ENCODE data around the gene TMEM109.

Gene TMEM109

GRCh38 chr11:60869451-60869825, 44.5 kb upstream of the TMEM109 start:
- H3K4me3 ChIP-seq (replicated peaks; ENCODE audit: low read depth, low read length) = no peak overlapping the region
- TF ChIP-seq CTCF (IDR thresholded peaks at IDR 0.05; ENCODE audit: low read depth, low read length, missing control alignments) = no peak
- no peak for DNase-seq (ENCODE audit: extremely low read depth, low read depth)

GRCh38 chr11:60870276-60870675, 43.7 kb upstream of the TMEM109 start:
- no peak for DNase-seq (ENCODE audit: extremely low read depth, low read depth)
- no peak overlapping the region for H3K4me3 ChIP-seq (replicated peaks; ENCODE audit: low read depth, low read length)
- no peak for TF ChIP-seq CTCF (IDR thresholded peaks at IDR 0.05; ENCODE audit: low read depth, low read length, missing control alignments)

- no peak for DNase-seq (ENCODE audit: extremely low read depth, low read depth)
- no peak overlapping the region for H3K4me3 ChIP-seq (replicated peaks; ENCODE audit: low read depth, low read length)
- no peak for TF ChIP-seq CTCF (IDR thresholded peaks at IDR 0.05; ENCODE audit: low read depth, low read length, missing control alignments)
Observed at GRCh38 chr11:60870733-60871377, 43.1 kb upstream of the TMEM109 start.

GRCh38 chr11:60871378-60872061, 42.4 kb upstream of the TMEM109 start:
- H3K4me3 ChIP-seq (replicated peaks; ENCODE audit: low read depth, low read length) = no peak overlapping the region
- TF ChIP-seq CTCF (IDR thresholded peaks at IDR 0.05; ENCODE audit: low read depth, low read length, missing control alignments) = no peak
- no peak for DNase-seq (ENCODE audit: extremely low read depth, low read depth)

- no peak for TF ChIP-seq CTCF (IDR thresholded peaks at IDR 0.05; ENCODE audit: low read depth, low read length, missing control alignments)
- peak; percentile 31 for DNase-seq (ENCODE audit: extremely low read depth, low read depth)
- H3K4me3 ChIP-seq (replicated peaks; ENCODE audit: low read depth, low read length) = no peak overlapping the region
Observed at GRCh38 chr11:60872124-60872960, 41.6 kb upstream of the TMEM109 start.

- H3K4me3 ChIP-seq (replicated peaks; ENCODE audit: low read depth, low read length) = no peak overlapping the region
- TF ChIP-seq CTCF (IDR thresholded peaks at IDR 0.05; ENCODE audit: low read depth, low read length, missing control alignments) = no peak
- peak; percentile 47 for DNase-seq (ENCODE audit: extremely low read depth, low read depth)
Observed at GRCh38 chr11:60872961-60873524, 40.9 kb upstream of the TMEM109 start.

Data from HFF-Myc (cell line).